HFFc6 (cell line): ENCODE measurements around the gene SP9. TPM values are rescaled to one million over a fixed set of nuclear protein-coding genes. Genes with fewer than 3 reads are reported as not detected.

Source experiments
- DNase-seq: peaks from one replicate; pipeline ENCODE4 v3.0.0-alpha.2; 2018
- H3K27ac Mint-ChIP-seq: 2 replicates; pipeline ENCODE4 v1.8.0; 2020; ENCODE audit warnings: mild to moderate bottlenecking, mixed read lengths
- H3K27me3 Mint-ChIP-seq: 2 replicates; pipeline ENCODE4 v1.8.0; 2021; ENCODE audit warnings: mild to moderate bottlenecking, moderate library complexity, mixed read lengths; ENCODE audit not compliant: insufficient read depth
- H3K36me3 Mint-ChIP-seq: 2 replicates; pipeline ENCODE4 v1.8.0; 2021; ENCODE audit warnings: low read depth, mixed read lengths
- H3K4me1 Mint-ChIP-seq: 2 replicates; pipeline ENCODE4 v1.8.0; 2020; ENCODE audit warnings: low read depth, mixed read lengths
- H3K4me3 Mint-ChIP-seq: 2 replicates; pipeline ENCODE4 v1.8.0; 2020; ENCODE audit warnings: mild to moderate bottlenecking, moderate library complexity, mixed read lengths
- H3K9me3 Mint-ChIP-seq: 2 replicates; pipeline ENCODE4 v1.8.0; 2020; ENCODE audit warnings: mild to moderate bottlenecking, mixed read lengths
- CTCF ChIP-seq: fragments of 200-600 bp; sonication (generic); IDR thresholded peaks from 2 replicates; pipeline ENCODE4 v1.5.0; 2021; ENCODE audit warnings: antibody characterized with exemption, mild to moderate bottlenecking
- long read RNA-seq: library from polyadenylated mRNA; unstranded; transcript quantifications from one replicate; pipeline ENCODE4 v2.0.0, GENCODE V29; 2019
- total RNA-seq, 6 experiments: library from RNA; stranded (reverse); fragmentation: NEBNext Ultra II Directional; extraction: Animal tissue kit (Norgen Biotek cat#: 25700); gene quantifications; 2 replicates in 1 of 6; 3 replicates in 5 of 6; pipeline ENCODE4 v1.2.3, GENCODE V29; 2021

The SP9 gene
- not detected for total RNA-seq
- long read RNA-seq = 0 reads

- Mint-ChIP-seq H3K36me3 (peaks cover 4% of the 10 kb centered on the region; the same call in 1 of the 2 replicates), H3K27ac (no peak within 1 kb of the TSS), H3K4me1 (peaks cover 12% of the 10 kb centered on the region), H3K27me3 (peaks cover 72% of the 10 kb centered on the region), H3K9me3 (peaks cover 5% of the 10 kb centered on the region), H3K4me3 (peak within 1 kb of the TSS; percentile 69)
- no peak for TF ChIP-seq CTCF
- no peak for DNase-seq
Measured at GRCh38 chr2:174334781-174335251, at the start of gene SP9. Gene SP9 (plus strand): TSS chr2:174334954. CDS start chr2:174335093, 139 bp downstream.

GRCh38 chr2:174286172-174286571 is 48.6 kb upstream of the SP9 start:
- peaks cover 27% of the 10 kb centered on the region for H3K27me3 Mint-ChIP-seq
- H3K4me1 Mint-ChIP-seq = no peaks in the 10 kb centered on the region
- H3K9me3 Mint-ChIP-seq = peaks cover 13% of the 10 kb centered on the region; the same call in 1 of the 2 replicates
- no peaks in the 10 kb centered on the region for H3K36me3 Mint-ChIP-seq
- no peak overlapping the region for H3K4me3 Mint-ChIP-seq
- no peak overlapping the region for H3K27ac Mint-ChIP-seq
- no peak for TF ChIP-seq CTCF
- DNase-seq = no peak

GRCh38 chr2:174292908-174293307 is 41.8 kb upstream of the SP9 start:
- DNase-seq = no peak
- peaks cover 23% of the 10 kb centered on the region for H3K9me3 Mint-ChIP-seq
- no peak for TF ChIP-seq CTCF
- H3K4me1 Mint-ChIP-seq = no peaks in the 10 kb centered on the region
- no peak overlapping the region for H3K4me3 Mint-ChIP-seq
- H3K36me3 Mint-ChIP-seq = peaks cover 4% of the 10 kb centered on the region; the same call in 1 of the 2 replicates
- H3K27ac Mint-ChIP-seq = no peak overlapping the region
- peaks cover 16% of the 10 kb centered on the region for H3K27me3 Mint-ChIP-seq

GRCh38 chr2:174300114-174300513 is 34.6 kb upstream of the SP9 start:
- no peak overlapping the region for H3K4me3 Mint-ChIP-seq
- H3K27ac Mint-ChIP-seq = no peak overlapping the region
- H3K36me3 Mint-ChIP-seq = no peaks in the 10 kb centered on the region
- peak; percentile 7 for DNase-seq
- no peaks in the 10 kb centered on the region for H3K9me3 Mint-ChIP-seq
- no peak for TF ChIP-seq CTCF
- peaks cover 22% of the 10 kb centered on the region for H3K27me3 Mint-ChIP-seq
- H3K4me1 Mint-ChIP-seq = no peaks in the 10 kb centered on the region

- Mint-ChIP-seq H3K9me3 (no peaks in the 10 kb centered on the region), H3K27me3 (peaks cover 43% of the 10 kb centered on the region), H3K4me3 (no peak overlapping the region), H3K36me3 (no peaks in the 10 kb centered on the region), H3K27ac (no peak overlapping the region), H3K4me1 (no peaks in the 10 kb centered on the region)
- DNase-seq = no peak
- TF ChIP-seq CTCF = no peak
Measured at GRCh38 chr2:174312581-174313234, 22.0 kb upstream of the SP9 start.
